ENCODE measurements around the gene NRXN2.

DNA sequence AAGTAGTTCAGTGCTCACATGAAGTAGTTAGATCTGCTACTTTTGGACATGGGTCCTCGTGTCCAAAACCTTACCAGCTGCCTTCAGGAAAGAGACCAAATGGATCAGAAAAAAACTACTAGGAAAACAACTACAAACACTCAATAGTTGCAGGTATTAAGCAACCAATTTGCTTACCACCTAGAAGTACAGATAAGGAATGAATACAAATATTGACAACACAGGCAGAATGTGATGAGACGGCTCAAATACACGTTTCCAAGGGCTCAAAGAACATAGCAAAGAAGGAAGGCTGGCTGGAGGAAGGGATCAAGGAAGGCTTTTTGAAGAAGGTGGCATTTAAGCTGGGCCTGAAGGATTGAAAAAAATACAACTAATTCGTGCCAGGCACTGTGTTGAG is 41.8 kb downstream of the NRXN2 start:
- TF ChIP-seq YY1 (IDR thresholded peaks at IDR 0.05; ENCODE audit: low read depth) = no peak
- no peak for TF ChIP-seq TEAD4 (IDR thresholded peaks at IDR 0.05)
- TF ChIP-seq ZBTB7A (IDR thresholded peaks at IDR 0.05; ENCODE audit: low read depth) = no peak
- TF ChIP-seq CEBPB (IDR thresholded peaks at IDR 0.05) = no peak
- TF ChIP-seq, protein P1, sequence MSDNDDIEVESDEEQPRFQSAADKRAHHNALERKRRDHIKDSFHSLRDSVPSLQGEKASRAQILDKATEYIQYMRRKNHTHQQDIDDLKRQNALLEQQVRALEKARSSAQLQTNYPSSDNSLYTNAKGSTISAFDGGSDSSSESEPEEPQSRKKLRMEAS (IDR thresholded peaks at IDR 0.05) = no peak
- no peak for TF ChIP-seq TCF12 (IDR thresholded peaks at IDR 0.05; ENCODE audit: low read depth)
- TF ChIP-seq EP300 (IDR thresholded peaks at IDR 0.05; ENCODE audit: borderline replicate concordance) = no peak
- TF ChIP-seq REST (IDR thresholded peaks at IDR 0.05; ENCODE audit: low read depth) = no peak
- TF ChIP-seq NFIC (IDR thresholded peaks at IDR 0.05) = no peak
- no peak for TF ChIP-seq RAD21 (IDR thresholded peaks at IDR 0.05; ENCODE audit: low read depth)
- TF ChIP-seq TAF1 (IDR thresholded peaks at IDR 0.05; ENCODE audit: low read depth) = no peak

Data from Ishikawa (cell line).